NCI-H2107 treated with DMSO at 0.1 percent for 48 hours (cell line): Measurements from ENCODE around the gene POMT1.

Experiments
- DNase-seq: peaks from one replicate; lab custom pipeline; 2025; ENCODE audit not compliant: unreplicated experiment; lab: John Stamatoyannopoulos, UW

The POMT1 gene

GRCh38 chr9:131475956-131476776, 26.6 kb upstream of the POMT1 start:
- no peak for DNase-seq

GRCh38 chr9:131476777-131477345, 25.9 kb upstream of the POMT1 start:
- no peak for DNase-seq

DNA sequence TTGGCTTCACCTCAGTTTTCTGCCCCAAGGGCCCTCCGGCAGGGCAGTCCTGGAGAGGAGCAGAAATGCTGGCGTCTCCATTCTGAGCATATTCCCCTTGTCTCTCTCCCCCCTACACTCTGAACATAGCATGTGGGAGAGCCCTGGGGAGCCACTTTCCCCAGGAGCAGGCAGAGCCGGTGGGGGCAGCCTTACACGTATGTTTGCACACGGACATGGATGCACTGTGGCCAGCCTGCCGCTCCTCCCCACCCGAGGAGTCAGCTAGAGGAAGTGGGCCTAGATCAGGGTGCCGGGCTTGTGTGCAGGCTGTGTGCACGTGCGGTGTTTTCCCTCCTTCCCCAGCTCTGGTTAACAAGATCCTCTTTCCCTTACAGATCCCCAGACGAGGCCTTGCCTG, 25.4 kb upstream of the POMT1 start:
- no peak for DNase-seq

DNA sequence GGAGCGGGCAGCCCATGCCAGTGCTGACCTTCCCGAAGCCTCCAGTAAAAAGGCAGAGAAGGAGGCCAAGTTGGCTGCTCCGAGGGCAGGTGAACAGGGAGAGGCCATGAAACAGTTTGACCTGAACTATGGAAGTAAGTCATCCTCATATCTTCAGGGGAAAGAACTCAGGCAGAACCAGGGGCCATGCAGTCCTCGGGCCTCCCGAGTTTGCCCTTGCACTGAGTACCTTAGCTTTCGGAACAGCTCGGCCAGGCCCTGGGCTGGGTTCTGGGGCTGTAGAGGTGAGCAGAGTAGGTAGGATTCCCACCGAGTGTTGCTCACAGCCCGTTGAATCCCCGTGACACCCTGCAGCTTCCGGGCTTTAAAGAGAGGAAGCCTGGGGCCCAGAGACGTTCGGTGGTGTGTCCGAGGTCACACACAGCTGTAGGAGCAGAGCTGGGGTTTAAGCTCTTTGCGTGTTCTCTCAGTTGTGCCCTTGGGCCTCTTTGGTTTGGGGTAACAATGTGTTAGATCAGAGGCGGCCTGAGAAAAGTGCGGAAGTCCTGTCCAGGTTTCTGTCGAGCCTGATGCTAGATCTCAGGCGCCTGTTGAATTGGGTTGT, 24.8 kb upstream of the POMT1 start:
- DNase-seq: no peak

DNA sequence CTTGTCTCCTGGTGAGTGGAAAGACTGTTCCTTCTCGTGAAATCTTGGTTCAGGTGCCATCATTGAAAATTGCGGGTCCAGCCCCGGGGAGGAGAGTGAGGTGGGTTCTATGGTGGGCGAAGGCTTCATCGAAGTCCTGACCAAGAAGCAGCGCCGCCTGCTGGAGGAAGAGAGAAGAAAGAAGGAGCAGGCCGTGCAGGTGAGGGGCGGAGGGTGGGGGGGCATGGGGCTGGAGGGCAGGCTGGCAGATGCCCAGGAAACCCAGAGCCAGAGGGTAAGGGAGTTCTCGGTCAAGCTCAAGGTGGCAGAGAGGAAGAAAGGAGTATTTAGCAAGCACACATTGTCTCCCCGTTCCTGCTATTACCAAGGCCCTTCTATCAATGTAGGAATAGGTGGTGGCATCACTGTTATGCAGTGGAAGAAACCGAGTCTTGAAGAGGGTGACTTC, 24.3 kb upstream of the POMT1 start:
- no peak for DNase-seq

- DNase-seq: no peak
Measured at GRCh38 chr9:131478911-131479310, 23.8 kb upstream of the POMT1 start.

DNA sequence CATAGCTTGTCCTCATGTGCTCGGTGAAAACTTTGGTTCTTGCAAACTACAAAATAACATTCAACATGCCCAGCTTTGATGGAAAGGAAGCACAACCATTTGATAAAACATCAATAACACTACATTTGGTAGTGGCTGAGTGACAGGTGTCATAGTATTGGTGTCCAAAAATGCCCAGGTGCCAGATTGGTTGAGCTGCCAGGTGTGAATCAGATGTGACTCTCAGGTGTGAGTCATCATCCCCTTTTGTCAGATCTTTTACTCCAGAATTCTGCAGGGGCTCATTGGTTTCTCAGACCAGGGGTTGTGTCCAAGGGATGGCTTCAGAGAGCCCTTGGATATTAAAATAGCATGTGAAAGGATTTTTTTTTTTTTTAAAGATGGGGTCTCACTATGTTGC, 22.5 kb upstream of the POMT1 start:
- DNase-seq: no peak

DNA sequence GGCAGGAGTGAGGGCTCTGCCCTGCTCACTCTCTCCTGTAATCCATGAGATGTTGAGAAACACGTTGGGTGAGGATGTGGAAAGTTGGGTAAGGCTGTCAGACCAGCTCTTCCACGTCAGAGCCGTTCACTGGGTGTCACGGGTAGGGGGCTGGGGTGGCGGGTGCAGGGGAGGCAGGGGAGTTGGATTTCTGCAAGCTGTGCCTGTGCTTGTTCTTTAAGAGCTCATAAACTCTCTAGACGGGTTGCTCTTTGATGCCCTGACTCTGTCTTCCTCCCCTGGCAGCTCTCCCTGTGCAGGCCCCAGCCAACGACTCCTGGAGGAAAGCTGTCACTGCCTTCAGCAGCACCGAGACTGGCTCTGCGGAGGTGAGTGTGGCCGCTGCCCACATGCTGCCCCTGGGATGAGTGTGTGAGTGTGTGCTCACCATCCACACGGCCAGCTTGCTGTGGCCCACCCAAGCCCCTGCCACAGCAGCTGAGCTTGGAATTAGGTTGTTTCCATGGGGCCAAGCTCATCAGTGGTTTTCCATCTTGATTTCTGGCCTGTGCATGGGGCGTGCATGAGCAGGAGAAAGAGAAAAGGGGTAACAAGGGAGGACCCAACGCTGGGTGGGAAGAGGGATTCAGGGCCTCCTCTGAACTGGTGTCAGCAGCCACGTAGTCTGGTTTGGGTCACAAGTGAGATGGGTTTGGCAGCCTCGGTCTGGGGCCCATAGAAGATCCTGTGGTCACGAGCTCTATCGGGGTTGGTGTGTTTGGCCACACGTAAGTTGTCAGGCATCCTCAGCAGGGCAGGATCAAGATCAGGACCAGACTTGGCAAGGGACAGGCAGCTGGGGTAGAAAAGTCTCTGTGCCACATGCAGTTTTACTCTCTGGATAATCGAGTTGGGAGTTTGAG, 21.0 kb upstream of the POMT1 start:
- no peak for DNase-seq

GRCh38 chr9:131482343-131483006, 20.2 kb upstream of the POMT1 start:
- DNase-seq: no peak

- no peak for DNase-seq
Measured at GRCh38 chr9:131483319-131484050, 19.2 kb upstream of the POMT1 start.

GRCh38 chr9:131484051-131484445, 18.7 kb upstream of the POMT1 start:
- DNase-seq: no peak

DNA sequence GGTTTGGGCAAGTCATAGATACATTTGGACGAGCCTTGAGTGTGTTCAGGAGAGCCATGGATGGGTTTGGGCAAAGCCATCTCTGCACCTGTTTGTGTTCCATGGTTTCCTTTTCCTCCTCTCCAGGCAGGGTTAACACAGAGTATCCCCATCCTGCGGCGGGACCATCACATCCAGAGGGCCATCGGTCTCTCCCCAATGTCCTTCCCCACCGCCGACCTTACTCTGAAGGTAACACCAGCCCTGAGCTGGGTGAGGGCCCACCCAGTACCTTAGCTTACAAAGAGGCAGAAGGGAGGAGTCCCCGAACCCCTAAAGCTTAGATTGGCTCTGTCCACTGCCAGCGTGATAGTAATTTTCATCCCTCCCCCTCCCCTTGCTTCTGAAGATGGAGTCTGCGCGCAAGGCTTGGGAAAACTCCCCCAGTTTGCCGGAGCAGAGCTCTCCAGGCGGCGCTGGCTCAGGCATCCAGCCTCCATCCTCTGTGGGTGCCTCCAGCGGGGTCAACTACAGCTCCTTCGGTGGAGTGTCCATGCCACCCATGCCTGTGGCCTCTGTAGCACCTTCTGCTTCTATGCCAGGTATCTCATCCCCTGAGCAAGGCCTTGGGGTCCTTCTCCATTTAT, 18.0 kb upstream of the POMT1 start:
- no peak for DNase-seq

GRCh38 chr9:131485206-131485605, 17.5 kb upstream of the POMT1 start:
- DNase-seq: no peak

DNA sequence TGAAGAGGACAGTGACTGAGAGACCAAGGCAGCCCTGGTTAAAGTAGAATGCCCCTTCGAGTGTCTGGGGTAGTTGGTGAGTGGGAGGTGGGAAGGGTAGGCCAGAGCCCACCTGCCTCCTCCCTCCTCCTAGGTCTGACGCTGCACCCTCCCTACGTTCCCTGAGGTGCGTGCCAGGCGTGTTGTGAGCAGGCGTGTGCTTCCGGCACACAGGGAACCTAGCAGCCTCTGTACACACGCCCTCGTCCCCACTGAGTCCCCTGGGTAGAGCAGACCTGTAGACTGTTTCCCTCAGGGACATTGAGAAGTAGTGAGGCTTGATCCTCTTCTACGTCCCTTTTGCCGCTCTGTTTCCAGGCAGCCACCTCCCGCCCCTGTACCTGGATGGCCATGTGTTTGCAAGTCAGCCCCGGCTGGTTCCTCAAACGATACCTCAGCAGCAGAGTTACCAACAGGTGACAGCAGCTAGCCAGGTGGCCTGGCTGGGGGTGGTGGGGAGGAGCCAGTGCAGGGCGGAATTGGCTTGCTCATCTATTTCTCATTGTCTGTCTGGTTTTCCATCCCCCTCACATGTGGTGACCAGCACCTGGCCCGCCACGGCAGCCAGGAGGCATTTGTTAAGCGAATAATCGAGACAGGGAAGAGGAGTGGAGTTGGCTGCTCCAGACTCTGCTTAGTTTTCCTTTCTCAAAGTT, 16.8 kb upstream of the POMT1 start:
- DNase-seq: no peak

GRCh38 chr9:131487001-131487400, 15.7 kb upstream of the POMT1 start:
- no peak for DNase-seq

DNA sequence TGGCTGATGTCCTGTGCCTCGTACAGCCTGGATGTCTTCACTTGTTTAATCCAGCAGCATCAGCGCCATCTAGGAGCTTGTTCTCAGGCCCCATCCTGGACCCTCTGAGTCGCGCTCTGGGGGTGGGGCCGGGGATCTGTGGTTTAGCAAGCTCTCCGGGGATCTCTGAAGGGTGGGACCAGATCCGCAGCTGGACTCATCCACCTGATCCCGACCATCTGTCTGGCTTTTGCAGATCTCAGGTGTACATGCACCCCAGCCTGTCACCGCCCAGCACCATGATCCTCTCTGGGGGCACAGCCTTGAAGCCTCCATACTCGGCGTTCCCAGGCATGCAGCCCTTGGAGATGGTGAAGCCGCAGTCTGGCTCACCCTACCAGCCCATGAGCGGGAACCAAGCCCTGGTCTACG, 15.1 kb upstream of the POMT1 start:
- no peak for DNase-seq

GRCh38 chr9:131490514-131490913, 12.2 kb upstream of the POMT1 start:
- DNase-seq: no peak

GRCh38 chr9:131491001-131491710, 11.6 kb upstream of the POMT1 start:
- no peak for DNase-seq
